ENCODE results near the gene ARL15.

ARL15 gene

DNA sequence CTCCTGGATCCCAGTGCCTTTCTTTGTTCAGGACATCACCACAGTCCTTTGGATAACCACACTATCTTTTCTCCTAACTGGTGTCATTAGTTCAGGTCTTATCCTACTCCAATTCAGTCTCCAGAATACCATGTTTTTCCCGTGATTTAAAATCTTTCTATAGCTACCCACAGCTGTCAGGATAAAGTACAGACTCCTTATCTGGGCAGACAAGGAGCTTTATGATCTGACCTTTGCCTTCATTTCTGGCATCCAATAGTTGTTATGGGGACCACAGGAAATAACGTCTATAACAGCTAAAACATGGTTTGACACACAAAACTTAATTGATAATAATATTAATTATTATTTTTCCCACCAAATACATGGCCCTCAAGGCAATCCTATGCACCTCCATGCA lies 125.6 kb downstream of the ARL15 start:
- H3K9me3 Mint-ChIP-seq: peaks cover 9% of the 10 kb centered on the region
- H3K27me3 Mint-ChIP-seq: no peaks in the 10 kb centered on the region
- H3K36me3 Mint-ChIP-seq: peaks cover 5% of the 10 kb centered on the region
- no peak overlapping the region for H3K27ac Mint-ChIP-seq
- no peaks in the 10 kb centered on the region for H3K4me1 Mint-ChIP-seq
- H3K4me3 Mint-ChIP-seq: no peak overlapping the region

DNA sequence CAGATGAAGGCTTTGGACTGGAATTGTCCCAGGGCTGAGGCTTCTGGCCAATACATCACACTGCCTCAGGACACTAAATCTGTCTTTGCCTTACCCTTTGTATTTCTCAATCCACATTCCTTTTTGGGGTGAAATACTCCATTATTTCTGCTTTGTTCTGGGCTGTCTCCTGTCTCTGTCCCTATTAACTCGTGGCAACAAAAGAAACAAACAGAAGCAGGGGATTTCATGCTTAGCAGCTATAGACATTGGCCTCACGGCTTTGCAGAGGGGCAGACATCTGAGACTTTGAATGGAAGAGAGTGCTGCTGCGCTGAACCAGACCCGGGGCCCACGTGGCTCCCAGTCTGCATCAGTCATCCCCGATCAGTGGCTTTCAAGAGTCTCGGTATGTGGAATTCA lies 129.7 kb downstream of the ARL15 start:
- Mint-ChIP-seq H3K4me1 (peaks cover 14% of the 10 kb centered on the region), H3K27me3 (no peaks in the 10 kb centered on the region)

DNA sequence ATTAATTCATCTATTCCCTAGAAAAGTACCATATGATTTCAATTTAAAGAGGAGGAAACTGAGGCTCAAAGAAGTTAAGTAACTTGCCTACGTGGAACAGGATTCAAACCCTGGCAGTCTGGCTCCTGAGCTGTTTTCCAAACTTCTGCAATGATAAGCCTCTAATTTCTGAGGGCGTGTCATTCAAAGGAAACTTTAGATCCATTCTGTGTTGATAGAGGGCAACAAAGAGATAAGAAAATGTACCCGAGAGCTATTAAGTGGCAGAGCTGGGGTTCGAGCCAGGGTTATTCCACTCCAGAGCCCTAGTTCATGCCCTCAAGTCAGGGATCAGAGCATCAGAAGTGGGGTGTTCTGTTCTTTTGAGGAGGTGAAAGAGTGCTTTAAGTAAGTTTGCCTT lies 131.4 kb downstream of the ARL15 start:
- Mint-ChIP-seq H3K27ac (no peak overlapping the region), H3K36me3 (peaks cover 9% of the 10 kb centered on the region), H3K4me1 (peaks cover 17% of the 10 kb centered on the region), H3K4me3 (no peak overlapping the region), H3K9me3 (peaks cover 5% of the 10 kb centered on the region), H3K27me3 (no peaks in the 10 kb centered on the region)

More for the DNA sequence above, 129.7 kb downstream of the ARL15 start:
- peaks cover 8% of the 10 kb centered on the region for H3K36me3 Mint-ChIP-seq
- H3K9me3 Mint-ChIP-seq: peaks cover 14% of the 10 kb centered on the region
- no peak overlapping the region for H3K27ac Mint-ChIP-seq
- no peak overlapping the region for H3K4me3 Mint-ChIP-seq

DNA sequence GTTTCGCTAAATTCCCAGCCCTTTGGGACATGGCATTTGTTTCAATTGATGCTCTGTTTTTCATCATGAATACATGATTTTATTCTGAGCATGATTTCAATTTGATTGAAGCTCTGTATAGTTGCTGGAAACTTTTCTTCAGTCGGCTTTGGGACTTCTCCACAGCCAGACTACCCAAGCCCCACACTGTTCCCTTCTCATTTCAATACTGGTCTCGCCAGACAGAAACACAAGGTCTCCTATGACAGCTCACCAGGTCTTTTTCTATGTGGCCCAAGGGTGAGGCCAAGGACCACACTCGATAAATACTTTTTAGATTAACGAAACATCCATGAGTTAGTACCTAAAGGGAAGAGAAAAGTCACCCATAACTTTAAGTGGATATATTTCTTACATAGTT lies 132.2 kb downstream of the ARL15 start:
- Mint-ChIP-seq H3K4me3 (no peak overlapping the region), H3K27me3 (no peaks in the 10 kb centered on the region), H3K36me3 (peaks cover 13% of the 10 kb centered on the region), H3K9me3 (peaks cover 12% of the 10 kb centered on the region), H3K4me1 (peaks cover 22% of the 10 kb centered on the region), H3K27ac (no peak overlapping the region)

DNA sequence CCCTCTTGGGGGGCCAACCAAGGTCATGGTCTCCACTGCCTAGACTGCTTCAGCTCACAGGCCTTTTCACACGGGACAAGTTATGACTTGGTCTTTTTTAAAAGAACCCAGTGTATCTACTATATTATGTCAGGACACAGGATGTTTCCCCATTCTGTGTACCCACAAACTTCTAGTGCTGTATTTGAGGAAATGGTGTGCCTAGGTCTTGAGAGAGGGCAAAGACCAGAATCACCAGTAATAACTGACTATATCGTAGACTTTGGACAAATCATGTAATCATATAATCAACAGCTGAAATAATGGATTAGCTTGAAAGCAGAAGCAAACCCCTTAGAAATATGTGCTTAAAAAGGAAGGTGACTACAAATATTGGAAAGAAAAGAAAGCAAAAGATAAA lies 133.3 kb downstream of the ARL15 start:
- Mint-ChIP-seq H3K9me3 (peaks cover 12% of the 10 kb centered on the region), H3K4me3 (no peak overlapping the region), H3K4me1 (peaks cover 22% of the 10 kb centered on the region), H3K27me3 (no peaks in the 10 kb centered on the region), H3K27ac (no peak overlapping the region), H3K36me3 (peaks cover 15% of the 10 kb centered on the region)

DNA sequence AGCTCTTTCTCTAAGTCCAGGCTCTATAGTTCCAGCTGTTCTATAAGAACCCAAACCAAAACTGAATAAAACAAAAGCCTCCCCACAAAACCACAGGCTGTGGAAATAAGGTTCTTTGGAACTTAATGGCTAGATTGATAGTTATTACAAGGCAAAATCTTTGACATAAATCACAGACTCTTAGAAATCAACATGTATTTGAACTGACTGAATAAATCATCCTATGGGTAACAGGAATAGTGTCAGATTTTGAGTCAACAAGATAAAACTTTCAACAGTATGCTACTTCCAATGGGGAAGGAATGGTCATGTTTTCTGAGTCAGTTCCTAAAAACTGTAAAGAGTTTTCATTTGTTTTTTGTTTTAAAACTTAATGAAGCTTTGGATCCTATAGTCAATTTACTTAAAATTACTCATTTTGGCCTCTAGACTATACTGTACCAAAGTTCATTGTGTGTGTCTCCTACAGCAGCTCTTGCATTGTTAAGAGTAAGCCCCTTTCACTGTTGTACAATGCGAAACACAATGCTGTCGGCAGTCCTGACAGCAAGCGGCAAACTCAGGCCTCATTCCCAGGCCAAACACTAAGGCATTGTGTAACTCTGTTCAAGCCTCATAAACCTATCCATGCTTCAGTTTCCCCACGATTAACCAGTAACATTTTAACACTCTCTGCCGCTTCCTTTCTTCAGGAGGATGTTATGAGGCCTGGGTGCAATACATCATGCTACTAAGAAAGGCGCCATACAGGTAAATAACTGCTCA lies 134.1 kb downstream of the ARL15 start:
- Mint-ChIP-seq H3K4me1 (peaks cover 22% of the 10 kb centered on the region), H3K4me3 (no peak overlapping the region), H3K27ac (no peak overlapping the region), H3K27me3 (no peaks in the 10 kb centered on the region), H3K9me3 (peaks cover 12% of the 10 kb centered on the region), H3K36me3 (peaks cover 16% of the 10 kb centered on the region)

DNA sequence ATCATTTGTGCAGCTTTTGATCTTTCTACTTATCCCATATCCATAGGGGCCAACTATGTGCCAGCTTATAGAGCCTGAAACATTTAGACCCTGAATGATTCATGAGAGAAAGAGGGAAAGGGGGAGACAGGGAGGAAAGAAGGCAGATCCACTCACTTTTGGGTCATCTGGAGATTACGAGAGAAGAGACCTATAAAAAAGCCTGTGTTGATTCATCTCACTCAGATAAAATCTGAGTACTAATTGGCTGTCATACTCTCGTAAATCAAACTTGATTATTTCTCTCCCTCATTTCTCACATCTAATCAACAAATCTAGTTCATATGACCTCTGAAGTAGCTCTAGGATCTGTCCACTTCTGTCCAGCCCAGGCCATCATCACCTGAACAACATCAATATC lies 137.1 kb downstream of the ARL15 start:
- Mint-ChIP-seq H3K27me3 (no peaks in the 10 kb centered on the region), H3K27ac (no peak overlapping the region), H3K36me3 (peaks cover 30% of the 10 kb centered on the region), H3K4me3 (no peak overlapping the region), H3K9me3 (peaks cover 12% of the 10 kb centered on the region), H3K4me1 (peaks cover 12% of the 10 kb centered on the region)

DNA sequence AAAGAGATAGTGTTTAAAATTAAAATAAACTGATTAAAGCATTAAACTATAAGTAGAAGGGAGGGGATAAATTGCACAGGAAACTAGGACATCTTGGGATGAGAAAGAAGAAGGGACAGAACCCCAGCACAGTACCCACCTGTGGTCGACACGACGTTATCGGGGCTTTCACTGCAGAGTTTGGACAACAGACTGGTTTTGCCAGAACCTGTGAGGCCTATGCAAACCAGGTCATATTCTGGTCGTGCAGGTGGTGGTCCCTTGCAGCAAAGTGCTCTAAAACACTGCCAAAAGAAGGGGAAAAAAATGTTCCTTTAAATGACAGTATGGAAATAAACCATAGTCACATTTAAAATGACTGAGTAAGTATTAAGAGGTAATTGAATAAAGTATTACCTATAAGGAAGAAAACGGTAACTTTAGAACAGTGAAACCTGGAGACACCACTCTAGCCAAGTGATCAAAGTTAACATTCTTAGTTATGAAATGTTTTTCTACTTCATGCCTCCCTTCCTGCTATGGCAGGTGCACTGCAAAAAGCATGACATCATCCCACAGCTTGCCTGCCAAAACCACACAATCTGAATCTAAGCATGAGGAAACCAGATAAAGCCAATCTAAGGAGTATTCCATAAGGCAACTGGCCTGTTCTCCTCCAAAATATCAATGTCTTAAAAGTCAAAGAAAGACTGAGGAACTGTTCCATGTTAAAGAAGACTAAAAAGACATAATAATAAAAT lies 138.6 kb downstream of the ARL15 start:
- Mint-ChIP-seq H3K36me3 (peaks cover 40% of the 10 kb centered on the region), H3K4me3 (no peak overlapping the region), H3K4me1 (peaks cover 12% of the 10 kb centered on the region), H3K27me3 (no peaks in the 10 kb centered on the region), H3K27ac (peak overlapping the region; percentile 26), H3K9me3 (peaks cover 12% of the 10 kb centered on the region)

DNA sequence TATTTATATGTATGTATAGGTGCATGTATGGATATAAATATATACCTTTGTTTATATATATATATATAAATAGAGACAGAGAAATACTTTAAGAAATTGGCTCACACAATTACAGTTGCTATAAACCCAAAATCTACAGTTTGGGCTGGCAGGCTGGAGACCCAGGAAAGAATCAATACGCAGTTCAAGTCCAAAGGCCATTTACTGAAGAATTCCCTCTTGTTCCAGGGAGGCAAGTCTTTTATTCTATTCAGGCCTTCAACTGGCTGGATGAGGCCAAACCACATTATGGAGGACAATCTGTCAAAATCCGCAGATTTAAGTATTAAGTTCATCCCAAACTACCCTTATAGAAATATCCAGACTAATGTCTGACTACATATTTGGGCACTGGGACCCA lies 144.7 kb downstream of the ARL15 start:
- peaks cover 37% of the 10 kb centered on the region for H3K36me3 Mint-ChIP-seq

DNA sequence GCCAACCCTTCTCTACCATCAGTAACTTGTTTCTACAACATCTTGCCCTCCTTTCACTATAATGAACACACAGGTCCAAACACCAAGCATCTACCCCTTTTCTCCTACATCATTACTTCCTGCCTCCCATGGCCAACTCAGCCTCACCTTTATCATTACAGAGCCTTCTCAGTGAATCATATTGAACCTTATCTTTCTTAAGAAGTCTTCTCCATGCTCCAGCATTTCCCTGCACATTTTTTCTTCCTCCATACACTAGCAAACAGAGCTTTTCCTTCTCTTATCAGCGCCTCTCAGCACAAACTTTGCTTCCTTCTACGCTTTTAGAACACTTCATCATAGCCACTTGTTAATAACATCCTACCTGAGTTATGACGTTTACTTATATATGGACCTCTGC lies 148.2 kb downstream of the ARL15 start:
- H3K27me3 Mint-ChIP-seq: no peaks in the 10 kb centered on the region
- peaks cover 20% of the 10 kb centered on the region for H3K36me3 Mint-ChIP-seq
- no peak overlapping the region for H3K4me3 Mint-ChIP-seq
- H3K27ac Mint-ChIP-seq: no peak overlapping the region
- no peaks in the 10 kb centered on the region for H3K9me3 Mint-ChIP-seq
- H3K4me1 Mint-ChIP-seq: no peaks in the 10 kb centered on the region

More for the DNA sequence above, 144.7 kb downstream of the ARL15 start:
- Mint-ChIP-seq H3K4me1 (no peaks in the 10 kb centered on the region), H3K27me3 (no peaks in the 10 kb centered on the region), H3K9me3 (no peaks in the 10 kb centered on the region), H3K4me3 (no peak overlapping the region), H3K27ac (no peak overlapping the region)

DNA sequence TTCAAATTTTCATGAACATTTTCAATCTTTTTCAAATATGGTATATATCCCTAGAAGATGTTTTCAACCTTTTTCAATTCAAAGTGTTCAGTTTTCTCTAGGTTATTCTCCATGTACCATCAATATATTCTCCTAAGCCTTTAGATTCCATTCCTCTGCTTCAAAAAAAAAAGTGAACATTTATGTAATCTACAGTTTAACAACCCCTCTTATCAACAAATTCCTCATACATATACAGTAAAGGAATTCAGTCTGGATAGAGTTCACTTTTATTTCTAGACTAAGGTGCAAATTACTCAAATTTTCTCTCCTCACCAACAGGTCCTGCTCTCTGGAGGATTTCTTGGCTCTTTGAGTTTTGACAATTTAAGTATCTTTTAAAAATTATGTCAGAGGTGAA lies 150.0 kb downstream of the ARL15 start:
- H3K4me1 Mint-ChIP-seq: no peaks in the 10 kb centered on the region
- no peaks in the 10 kb centered on the region for H3K27me3 Mint-ChIP-seq
- H3K4me3 Mint-ChIP-seq: no peak overlapping the region
- H3K9me3 Mint-ChIP-seq: no peaks in the 10 kb centered on the region
- H3K36me3 Mint-ChIP-seq: peaks cover 17% of the 10 kb centered on the region
- H3K27ac Mint-ChIP-seq: no peak overlapping the region

DNA sequence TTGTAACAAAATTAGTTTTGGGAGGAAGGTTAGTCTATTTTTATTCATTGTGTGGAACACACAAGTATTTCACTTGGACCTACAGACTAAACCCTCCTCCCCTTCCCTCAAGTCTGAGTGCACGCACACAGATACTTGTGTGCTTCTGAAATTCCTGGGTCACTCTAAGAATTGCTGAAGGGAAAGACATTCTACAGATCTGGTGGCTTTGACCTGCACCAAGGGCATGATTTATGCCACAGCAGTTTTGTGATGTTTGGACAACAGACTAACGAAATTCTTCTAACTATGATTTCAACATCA lies 150.5 kb downstream of the ARL15 start:
- Mint-ChIP-seq H3K9me3 (no peaks in the 10 kb centered on the region), H3K36me3 (peaks cover 15% of the 10 kb centered on the region), H3K4me1 (no peaks in the 10 kb centered on the region), H3K27me3 (no peaks in the 10 kb centered on the region), H3K27ac (no peak overlapping the region), H3K4me3 (no peak overlapping the region)

DNA sequence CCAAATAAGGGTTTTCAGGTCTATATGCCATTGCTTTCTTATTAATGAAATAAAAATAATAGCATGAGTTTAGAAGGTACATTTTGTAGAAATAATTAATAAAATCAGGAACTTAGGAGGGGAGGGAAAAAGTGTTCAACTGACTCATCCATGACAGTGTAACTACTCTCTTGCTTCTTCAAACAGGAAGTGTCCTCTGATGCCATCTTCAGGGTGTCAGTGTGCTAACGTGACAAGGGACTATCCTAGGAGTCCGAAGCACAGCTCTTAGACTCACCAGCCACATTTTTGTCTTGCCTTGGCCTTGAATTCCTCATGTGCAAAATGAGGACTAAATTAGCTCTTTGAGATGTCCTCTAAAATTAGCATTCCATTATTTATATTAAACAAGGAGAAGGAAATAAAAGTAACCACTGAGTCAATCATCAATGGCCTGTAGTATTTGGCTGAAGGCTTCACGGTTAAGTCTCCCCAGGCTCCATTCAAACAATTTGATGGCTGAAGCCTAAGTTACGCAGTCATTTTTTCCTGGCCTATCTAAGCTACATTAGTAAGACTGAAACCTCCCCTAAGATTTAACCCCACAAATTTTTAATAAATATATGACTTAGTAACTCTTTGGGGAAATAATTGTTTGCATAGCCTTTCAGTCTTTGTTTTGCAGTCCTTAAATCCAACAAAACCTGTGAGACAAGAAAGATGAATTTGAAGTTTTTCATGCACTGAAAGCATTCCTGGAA lies 151.1 kb downstream of the ARL15 start:
- H3K27ac Mint-ChIP-seq: no peak overlapping the region

DNA sequence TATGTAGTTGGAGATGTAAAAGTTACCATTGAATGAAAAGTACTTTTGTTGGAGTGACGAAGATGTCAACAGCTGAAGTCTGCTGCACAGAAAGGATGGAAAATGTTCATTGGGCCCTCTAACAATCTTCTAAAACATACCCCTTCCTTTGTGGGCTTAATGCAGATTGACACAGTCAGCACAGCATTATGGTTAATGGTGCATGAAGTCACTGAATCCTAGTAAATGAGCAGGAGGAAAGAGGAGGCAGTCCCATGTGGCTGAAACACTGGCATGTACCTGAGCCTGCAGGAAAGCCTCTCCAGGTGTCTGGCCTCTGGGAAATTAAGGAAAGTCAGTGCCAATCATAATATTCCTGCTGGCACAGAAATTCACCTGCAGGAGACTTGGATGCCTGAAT lies 153.8 kb downstream of the ARL15 start:
- Mint-ChIP-seq H3K9me3 (no peaks in the 10 kb centered on the region), H3K36me3 (peaks cover 23% of the 10 kb centered on the region), H3K27ac (no peak overlapping the region), H3K4me3 (no peak overlapping the region), H3K27me3 (no peaks in the 10 kb centered on the region), H3K4me1 (no peaks in the 10 kb centered on the region)

More for the DNA sequence above, 151.1 kb downstream of the ARL15 start:
- H3K27me3 Mint-ChIP-seq: no peaks in the 10 kb centered on the region
- H3K4me1 Mint-ChIP-seq: no peaks in the 10 kb centered on the region
- no peak overlapping the region for H3K4me3 Mint-ChIP-seq
- H3K9me3 Mint-ChIP-seq: no peaks in the 10 kb centered on the region
- H3K36me3 Mint-ChIP-seq: peaks cover 14% of the 10 kb centered on the region

DNA sequence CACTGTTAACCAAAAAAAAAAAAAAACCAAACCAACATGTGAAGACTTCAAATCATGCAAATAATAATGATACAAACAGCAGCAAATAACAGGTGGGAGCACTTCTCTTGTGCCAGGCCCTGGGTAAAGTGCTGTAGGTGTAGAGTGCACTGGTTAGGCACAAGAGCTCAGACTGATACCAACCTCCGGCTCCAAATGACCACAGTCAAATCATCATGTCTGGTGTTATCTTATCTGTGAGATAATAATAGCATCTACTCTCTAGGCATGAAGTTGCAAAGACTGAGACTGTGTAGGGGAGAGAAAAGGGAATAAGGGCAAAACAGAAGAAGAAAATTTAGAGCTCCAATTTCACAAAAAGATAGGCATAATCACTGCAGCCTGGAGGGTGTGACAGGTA lies 159.5 kb downstream of the ARL15 start:
- peaks cover 3% of the 10 kb centered on the region for H3K4me1 Mint-ChIP-seq
- no peak overlapping the region for H3K4me3 Mint-ChIP-seq
- H3K27me3 Mint-ChIP-seq: no peaks in the 10 kb centered on the region
- H3K27ac Mint-ChIP-seq: no peak overlapping the region
- H3K9me3 Mint-ChIP-seq: no peaks in the 10 kb centered on the region
- H3K36me3 Mint-ChIP-seq: peaks cover 20% of the 10 kb centered on the region

DNA sequence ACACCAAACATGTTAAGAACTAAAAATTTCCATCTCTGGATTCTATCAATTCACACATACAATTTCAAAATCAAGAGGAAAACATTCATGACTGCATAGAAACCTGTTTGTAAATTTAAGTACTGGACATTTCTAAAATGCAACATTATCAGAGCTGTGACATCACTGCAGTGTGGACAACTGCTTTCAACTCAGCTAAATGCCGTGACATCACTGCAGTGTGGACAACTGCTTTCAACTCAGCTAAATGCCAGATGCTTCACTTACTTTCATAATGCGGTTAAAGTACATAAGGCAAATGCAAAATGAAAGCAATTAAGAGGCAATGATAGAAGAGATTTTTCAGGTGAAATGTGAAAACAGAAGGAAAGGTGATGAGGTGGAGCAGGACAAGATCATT lies 161.5 kb downstream of the ARL15 start:
- H3K4me3 Mint-ChIP-seq: no peak overlapping the region
- no peaks in the 10 kb centered on the region for H3K27me3 Mint-ChIP-seq
- no peaks in the 10 kb centered on the region for H3K9me3 Mint-ChIP-seq
- peaks cover 24% of the 10 kb centered on the region for H3K36me3 Mint-ChIP-seq
- H3K27ac Mint-ChIP-seq: no peak overlapping the region
- H3K4me1 Mint-ChIP-seq: peaks cover 3% of the 10 kb centered on the region
